SK-N-SH (cell line): ENCODE measurements around the gene COL2A1. TPM values are rescaled to one million over a fixed set of nuclear protein-coding genes. Genes with fewer than 3 reads are reported as not detected.
A peak's percentile ranks its signal among the peaks of the same experiment; 100 is the strongest.

Source experiments
- CTCF ChIA-PET: fragments of 300-600, 350-600 bp; formaldehyde crosslinking; extraction: SDS; loops from one replicate; lab custom pipeline; 2021; lab: Yijun Ruan, JAX
- POLR2A ChIA-PET: fragments of 350-600 bp; sonication (Branson Sonifier 250); formaldehyde crosslinking; extraction: SDS; loops from one replicate; lab custom pipeline; 2020; ENCODE audit warnings: antibody characterized with exemption, inconsistent platforms; lab: Yijun Ruan, JAX
- DNase-seq: peaks from one replicate; pipeline ENCODE4 v3.0.0; 2012
- H2AFZ ChIP-seq: fragments of 200-600 bp; sonication (generic); 2 replicates; pipeline ENCODE4 v1.8.1; 2016; ENCODE audit warnings: antibody characterized with exemption, mild to moderate bottlenecking, low read depth
- H3F3A ChIP-seq: fragments of 200-600 bp; sonication (generic); replicated peaks from 2 replicates; pipeline ENCODE3; 2016; ENCODE audit warnings: antibody characterized with exemption, mild to moderate bottlenecking; ENCODE audit not compliant: insufficient read depth
- H3K27ac ChIP-seq, 2 experiments: fragments of 200-500 bp in 1 of 2; fragments of 200-600 bp in 1 of 2; sonication (Bioruptor generic) in 1 of 2; sonication (generic), shearing (Covaris generic) in 1 of 2; 2 replicates each; pipeline versions ENCODE4 v1.5.1 to v1.6.1; 2014 to 2016; ENCODE audit warnings: low read depth in 2 of 2, inconsistent platforms in 1 of 2, low read length in 1 of 2, mild to moderate bottlenecking in 1 of 2, mixed read lengths in 1 of 2
- H3K27me3 ChIP-seq: fragments of 200-600 bp; sonication (generic), shearing (Covaris generic); 2 replicates; pipeline ENCODE4 v1.6.1; 2016; ENCODE audit warnings: mixed run types; ENCODE audit not compliant: insufficient read depth
- H3K36me3 ChIP-seq, 2 experiments: fragments of 200-500 bp in 1 of 2; fragments of 200-600 bp in 1 of 2; sonication (Bioruptor generic) in 1 of 2; sonication (generic) in 1 of 2; replicated peaks in 1 of 2; 2 replicates each; pipeline versions ENCODE3 to v1.5.1; 2014 to 2016; ENCODE audit warnings: low read length in 1 of 2, mild to moderate bottlenecking in 1 of 2; ENCODE audit not compliant: insufficient read depth in 2 of 2, control insufficient read depth in 1 of 2
- H3K4me1 ChIP-seq, 2 experiments: fragments of 200-500 bp in 1 of 2; fragments of 200-600 bp in 1 of 2; sonication (Bioruptor generic) in 1 of 2; sonication (generic), shearing (Covaris generic) in 1 of 2; 2 replicates each; pipeline versions ENCODE4 v1.5.1 to v1.6.1; 2014 to 2016; ENCODE audit warnings: low read depth in 1 of 2, low read length in 1 of 2, mixed run types in 1 of 2; ENCODE audit not compliant: insufficient read depth in 2 of 2, control insufficient read depth in 1 of 2
- H3K4me2 ChIP-seq: fragments of 200-600 bp; sonication (generic), shearing (Covaris generic); 2 replicates; pipeline ENCODE4 v1.6.1; 2017; ENCODE audit warnings: mixed run types
- H3K4me3 ChIP-seq, 2 experiments: fragments of 200-500 bp in 1 of 2; fragments of 200-600 bp in 1 of 2; sonication (Bioruptor generic) in 1 of 2; sonication (generic), shearing (Covaris generic) in 1 of 2; 2 replicates each; pipeline versions ENCODE4 v1.5.1 to v1.8.1; 2014 to 2016; ENCODE audit warnings: low read depth in 2 of 2, inconsistent platforms in 1 of 2, low read length in 1 of 2, mild to moderate bottlenecking in 1 of 2, mixed read lengths in 1 of 2, moderate library complexity in 1 of 2
- H3K79me2 ChIP-seq: fragments of 200-600 bp; sonication (generic); 2 replicates; pipeline ENCODE4 v1.8.1; 2017; ENCODE audit warnings: mild to moderate bottlenecking; ENCODE audit not compliant: insufficient read depth
- H3K9ac ChIP-seq: fragments of 200-600 bp; sonication (generic); 2 replicates; pipeline ENCODE4 v1.6.1; 2017; ENCODE audit warnings: mixed run types
- H3K9me2 ChIP-seq: fragments of 200-600 bp; sonication (generic); 2 replicates; pipeline ENCODE4 v1.6.1; 2017; ENCODE audit warnings: mixed run types
- H3K9me3 ChIP-seq: fragments of 200-600 bp; sonication (generic); 2 replicates; pipeline ENCODE4 v1.6.1; 2017; ENCODE audit warnings: mixed run types, mild to moderate bottlenecking, moderate library complexity
- H4K20me1 ChIP-seq: fragments of 200-600 bp; sonication (generic); 2 replicates; pipeline ENCODE4 v1.6.1; 2017; ENCODE audit warnings: mild to moderate bottlenecking, mixed run types; ENCODE audit not compliant: insufficient read depth
- FOXJ3 ChIP-seq: sonication (generic); formaldehyde crosslinking; IDR thresholded peaks from 2 replicates; pipeline ENCODE4 v1.5.1; 2020; ENCODE audit warnings: mild to moderate bottlenecking, missing genetic modification reagents
- FOXM1 ChIP-seq: IDR thresholded peaks from 2 replicates; pipeline ENCODE4 v1.4.0; 2012; ENCODE audit warnings: low read depth, mild to moderate bottlenecking
- GATA2 ChIP-seq: sonication (generic); formaldehyde crosslinking; IDR thresholded peaks from 2 replicates; pipeline ENCODE4 v1.5.0; 2020; ENCODE audit warnings: mild to moderate bottlenecking, missing genetic modification reagents
- MEF2A ChIP-seq: IDR thresholded peaks from 2 replicates; pipeline ENCODE4 v1.4.0; 2012; ENCODE audit warnings: low read depth, borderline replicate concordance
- MXI1 ChIP-seq: IDR thresholded peaks from 2 replicates; pipeline ENCODE4 v1.6.1; 2012; ENCODE audit warnings: mild to moderate bottlenecking, low read depth, low read length, improper control_type of control experiment
- NFIC ChIP-seq: IDR thresholded peaks from 2 replicates; pipeline ENCODE4 v1.4.0; 2012; ENCODE audit warnings: borderline replicate concordance
- RAD21 ChIP-seq: IDR thresholded peaks from 2 replicates; pipeline ENCODE4 v1.6.1; 2012; ENCODE audit warnings: mild to moderate bottlenecking, low read length
- RFX5 ChIP-seq: IDR thresholded peaks from 2 replicates; pipeline ENCODE4 v1.6.1; 2012; ENCODE audit warnings: mild to moderate bottlenecking, improper control_type of control experiment, low read length
- SIN3A ChIP-seq: IDR thresholded peaks from 2 replicates; pipeline ENCODE4 v1.6.1; 2012; ENCODE audit warnings: low read depth, mild to moderate bottlenecking, low read length, moderate library complexity, borderline replicate concordance
- SMC3 ChIP-seq: IDR thresholded peaks from 2 replicates; pipeline ENCODE4 v1.6.1; 2012; ENCODE audit warnings: low read depth, low read length, improper control_type of control experiment
- TCF12 ChIP-seq: IDR thresholded peaks from 2 replicates; pipeline ENCODE4 v1.4.0; 2012
- USF1 ChIP-seq: IDR thresholded peaks from 2 replicates; pipeline ENCODE4 v1.4.0; 2012; ENCODE audit warnings: low read depth, borderline replicate concordance
- YY1 ChIP-seq: IDR thresholded peaks from 2 replicates; pipeline ENCODE4 v1.4.0; 2012; ENCODE audit warnings: low read depth, mild to moderate bottlenecking
- WGBS: methylation state at CpG from one replicate; pipeline ENCODE4 v1.1.6; 2017; ENCODE audit warnings: low lambda C conversion rate; 5-methylcytosine and 5-hydroxymethylcytosine counted together
- polyA plus RNA-seq, 3 experiments: library from polyadenylated mRNA; depleted of rRNA; stranded (reverse); fragments of >200 nt; gene quantifications; 2 replicates each; pipeline ENCODE4 v1.2.3, GENCODE V29; 2012
- TF ChIP-seq, protein P1 (sequence below): IDR thresholded peaks from 2 replicates; pipeline ENCODE4 v1.6.1; 2012; ENCODE audit warnings: mild to moderate bottlenecking, low read depth, low read length, moderate library complexity
- TF ChIP-seq, protein P2 (sequence below): fragments of 150-350 bp; IDR thresholded peaks from 2 replicates; pipeline ENCODE4 v1.6.1; 2016; ENCODE audit warnings: mild to moderate bottlenecking, low read depth, low read length

Gene COL2A1
- polyA plus RNA-seq (2012; rRNA removed): 0.02 TPM in 1 of 2 replicates, not detected in the other
- polyA plus RNA-seq (2012; cell fraction: cytosol; rRNA removed): not detected in 2 replicates
- polyA plus RNA-seq (2012; cell fraction: nucleus; rRNA removed): 0.01 TPM in 1 of 2 replicates, not detected in the other

- Histone ChIP-seq H3K4me3 (peak within 1 kb of the TSS; percentile 24 to 44; a peak in 3 of 4 replicates), H2AFZ (no peak within 1 kb of the TSS), H3K27ac (no peak within 1 kb of the TSS), H3K4me2 (peak within 1 kb of the TSS; percentile 74; the same call in 1 of the 2 replicates), H3K9ac (no peak within 1 kb of the TSS), H3K27me3 (peaks cover 84% of the 10 kb centered on the region), H3K36me3 (no peaks in the 10 kb centered on the region), H3K79me2 (no peaks in the 10 kb centered on the region), H4K20me1 (no peaks in the 10 kb centered on the region), H3F3A (no peaks in the 10 kb centered on the region), H3K9me2 (no peaks in the 10 kb centered on the region), H3K4me1 (peaks cover 5 to 35% of the 10 kb centered on the region in 2 experiments; a peak in 1 of 4 replicates), H3K9me3 (no peaks in the 10 kb centered on the region)
- peak; percentile 75 for DNase-seq
- TF ChIP-seq YY1 (no peak), MEF2A (no peak), NFIC (no peak), GATA2 (CRISPR knock-in tag) (no peak), USF1 (no peak)
- ChIA-PET POLR2A (no interaction called here), CTCF (interaction anchor here (0.8 to 2.0 kb wide), 2 partner anchors 13 to 55 kb away, joined by 4 to 7 read pairs; no protein-coding TSS in a partner anchor)
- 15% methylated on average over 33 of the region's 83 CpGs for WGBS
Observed at GRCh38 chr12:48004053-48004941, at the start of gene COL2A1. Gene COL2A1 (minus strand): TSS chr12:48004476. CDS start chr12:48004321, 155 bp downstream.

DNA sequence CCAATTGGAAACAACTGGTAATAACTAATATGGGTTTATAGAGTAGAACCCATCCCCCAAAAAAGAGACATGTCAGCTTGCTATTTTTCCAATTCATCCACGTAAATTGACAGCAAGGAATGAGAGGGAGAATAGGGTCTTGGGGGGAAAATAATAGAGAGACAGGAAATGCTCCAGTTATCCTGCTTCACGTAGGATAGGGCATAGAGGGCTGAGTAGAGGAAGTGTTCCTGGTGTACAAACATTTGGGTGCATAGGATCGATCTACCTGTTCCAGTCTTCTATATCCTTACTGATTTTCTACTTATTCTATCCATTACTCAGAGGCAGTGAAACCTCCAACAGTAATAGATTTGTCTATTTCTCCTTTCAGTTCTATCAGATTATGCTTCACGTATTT lies 49.6 kb upstream of the COL2A1 start:
- H3K4me2 ChIP-seq: no peak overlapping the region
- no peak overlapping the region for H3K9ac ChIP-seq
- no peaks in the 10 kb centered on the region for H3K79me2 ChIP-seq
- ChIA-PET CTCF (no interaction called here), POLR2A (no interaction called here)
- no peak overlapping the region for H2AFZ ChIP-seq
- 0 out of 2 replicates have a peak, but pooled peaks cover 5% of the 10 kb centered on the region for H3K9me3 ChIP-seq
- H3K36me3 ChIP-seq: peaks cover 20 to 31% of the 10 kb centered on the region in 2 experiments
- H3K27ac ChIP-seq: no peak overlapping the region
- no peaks in the 10 kb centered on the region for H3K4me1 ChIP-seq
- no peaks in the 10 kb centered on the region for H4K20me1 ChIP-seq
- H3K27me3 ChIP-seq: no peaks in the 10 kb centered on the region
- no peak for TF ChIP-seq TCF12
- TF ChIP-seq GATA2 (CRISPR knock-in tag): no peak
- TF ChIP-seq RAD21: no peak
- no peak for TF ChIP-seq RFX5
- TF ChIP-seq SIN3A: no peak
- no peak for TF ChIP-seq MXI1
- no peak for TF ChIP-seq MEF2A
- TF ChIP-seq FOXM1: no peak
- TF ChIP-seq, protein P1, sequence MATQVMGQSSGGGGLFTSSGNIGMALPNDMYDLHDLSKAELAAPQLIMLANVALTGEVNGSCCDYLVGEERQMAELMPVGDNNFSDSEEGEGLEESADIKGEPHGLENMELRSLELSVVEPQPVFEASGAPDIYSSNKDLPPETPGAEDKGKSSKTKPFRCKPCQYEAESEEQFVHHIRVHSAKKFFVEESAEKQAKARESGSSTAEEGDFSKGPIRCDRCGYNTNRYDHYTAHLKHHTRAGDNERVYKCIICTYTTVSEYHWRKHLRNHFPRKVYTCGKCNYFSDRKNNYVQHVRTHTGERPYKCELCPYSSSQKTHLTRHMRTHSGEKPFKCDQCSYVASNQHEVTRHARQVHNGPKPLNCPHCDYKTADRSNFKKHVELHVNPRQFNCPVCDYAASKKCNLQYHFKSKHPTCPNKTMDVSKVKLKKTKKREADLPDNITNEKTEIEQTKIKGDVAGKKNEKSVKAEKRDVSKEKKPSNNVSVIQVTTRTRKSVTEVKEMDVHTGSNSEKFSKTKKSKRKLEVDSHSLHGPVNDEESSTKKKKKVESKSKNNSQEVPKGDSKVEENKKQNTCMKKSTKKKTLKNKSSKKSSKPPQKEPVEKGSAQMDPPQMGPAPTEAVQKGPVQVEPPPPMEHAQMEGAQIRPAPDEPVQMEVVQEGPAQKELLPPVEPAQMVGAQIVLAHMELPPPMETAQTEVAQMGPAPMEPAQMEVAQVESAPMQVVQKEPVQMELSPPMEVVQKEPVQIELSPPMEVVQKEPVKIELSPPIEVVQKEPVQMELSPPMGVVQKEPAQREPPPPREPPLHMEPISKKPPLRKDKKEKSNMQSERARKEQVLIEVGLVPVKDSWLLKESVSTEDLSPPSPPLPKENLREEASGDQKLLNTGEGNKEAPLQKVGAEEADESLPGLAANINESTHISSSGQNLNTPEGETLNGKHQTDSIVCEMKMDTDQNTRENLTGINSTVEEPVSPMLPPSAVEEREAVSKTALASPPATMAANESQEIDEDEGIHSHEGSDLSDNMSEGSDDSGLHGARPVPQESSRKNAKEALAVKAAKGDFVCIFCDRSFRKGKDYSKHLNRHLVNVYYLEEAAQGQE: no peak
- no peak for TF ChIP-seq FOXJ3 (CRISPR knock-in tag)
- no peak for TF ChIP-seq SMC3
- TF ChIP-seq, protein P2, sequence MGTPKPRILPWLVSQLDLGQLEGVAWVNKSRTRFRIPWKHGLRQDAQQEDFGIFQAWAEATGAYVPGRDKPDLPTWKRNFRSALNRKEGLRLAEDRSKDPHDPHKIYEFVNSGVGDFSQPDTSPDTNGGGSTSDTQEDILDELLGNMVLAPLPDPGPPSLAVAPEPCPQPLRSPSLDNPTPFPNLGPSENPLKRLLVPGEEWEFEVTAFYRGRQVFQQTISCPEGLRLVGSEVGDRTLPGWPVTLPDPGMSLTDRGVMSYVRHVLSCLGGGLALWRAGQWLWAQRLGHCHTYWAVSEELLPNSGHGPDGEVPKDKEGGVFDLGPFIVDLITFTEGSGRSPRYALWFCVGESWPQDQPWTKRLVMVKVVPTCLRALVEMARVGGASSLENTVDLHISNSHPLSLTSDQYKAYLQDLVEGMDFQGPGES: no peak
- no peaks in the 10 kb centered on the region for H3F3A ChIP-seq
- no peak for DNase-seq
- no peaks in the 10 kb centered on the region for H3K9me2 ChIP-seq
- 95% methylated on average over 4 of the region's 4 CpGs for WGBS
- no peak overlapping the region for H3K4me3 ChIP-seq
